Measurements from ENCODE around the gene MTTP.

DNA sequence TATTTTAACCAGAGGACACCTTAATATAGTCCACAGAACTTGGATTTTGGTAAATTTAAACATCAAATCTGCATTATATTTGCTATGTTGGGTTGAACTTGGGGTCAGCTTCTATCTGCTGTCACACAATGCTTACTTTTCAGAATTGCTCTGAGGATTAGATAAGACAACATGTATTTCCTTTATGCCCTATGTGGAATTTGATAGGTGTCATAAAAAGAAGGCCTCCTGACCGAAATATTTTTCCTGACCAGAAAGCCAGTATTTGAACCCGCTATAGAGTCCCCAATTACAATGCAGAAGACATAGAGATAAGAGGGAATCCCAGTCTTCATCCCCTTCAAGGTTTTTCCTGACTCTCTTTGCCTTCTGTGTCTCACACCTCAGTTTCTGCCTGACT is 4.1 kb downstream of the MTTP start:
- TF ChIP-seq, protein P1, sequence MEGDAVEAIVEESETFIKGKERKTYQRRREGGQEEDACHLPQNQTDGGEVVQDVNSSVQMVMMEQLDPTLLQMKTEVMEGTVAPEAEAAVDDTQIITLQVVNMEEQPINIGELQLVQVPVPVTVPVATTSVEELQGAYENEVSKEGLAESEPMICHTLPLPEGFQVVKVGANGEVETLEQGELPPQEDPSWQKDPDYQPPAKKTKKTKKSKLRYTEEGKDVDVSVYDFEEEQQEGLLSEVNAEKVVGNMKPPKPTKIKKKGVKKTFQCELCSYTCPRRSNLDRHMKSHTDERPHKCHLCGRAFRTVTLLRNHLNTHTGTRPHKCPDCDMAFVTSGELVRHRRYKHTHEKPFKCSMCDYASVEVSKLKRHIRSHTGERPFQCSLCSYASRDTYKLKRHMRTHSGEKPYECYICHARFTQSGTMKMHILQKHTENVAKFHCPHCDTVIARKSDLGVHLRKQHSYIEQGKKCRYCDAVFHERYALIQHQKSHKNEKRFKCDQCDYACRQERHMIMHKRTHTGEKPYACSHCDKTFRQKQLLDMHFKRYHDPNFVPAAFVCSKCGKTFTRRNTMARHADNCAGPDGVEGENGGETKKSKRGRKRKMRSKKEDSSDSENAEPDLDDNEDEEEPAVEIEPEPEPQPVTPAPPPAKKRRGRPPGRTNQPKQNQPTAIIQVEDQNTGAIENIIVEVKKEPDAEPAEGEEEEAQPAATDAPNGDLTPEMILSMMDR (conservative IDR thresholded peaks at IDR 0.05; ENCODE audit: low read length): no peak
- TF ChIP-seq EZH2phosphoT487 (IDR thresholded peaks at IDR 0.05; ENCODE audit: borderline replicate concordance, low read depth, low read length): no peak

Measured in OCI-LY7 (cell line).